H9 (cell line): ENCODE measurements around the gene TINAG. TPM values are rescaled to one million over a fixed set of nuclear protein-coding genes. Genes with fewer than 3 reads are reported as not detected.

Experiments
- DNase-seq: peaks from one replicate; pipeline ENCODE4 v3.0.0-alpha.2; 2017
- H2AFZ ChIP-seq: one replicate; pipeline ENCODE4 v1.6.1; 2013; ENCODE audit warnings: mild to moderate bottlenecking, low read length, control low read depth, moderate library complexity
- H2AK5ac ChIP-seq: 2 replicates; pipeline ENCODE4 v1.6.1; 2013; ENCODE audit warnings: low read length, control low read depth, mixed read lengths; ENCODE audit not compliant: insufficient read length
- H2BK120ac ChIP-seq: one replicate; pipeline ENCODE4 v1.6.1; 2013; ENCODE audit warnings: low read depth, mild to moderate bottlenecking, low read length, control low read depth, inconsistent platforms; ENCODE audit not compliant: poor library complexity, severe bottlenecking
- H2BK12ac ChIP-seq: 2 replicates; pipeline ENCODE4 v1.6.1; 2013; ENCODE audit warnings: low read length, control low read depth, mixed read lengths, low read depth; ENCODE audit not compliant: insufficient read length
- H2BK15ac ChIP-seq: 2 replicates; pipeline ENCODE4 v1.6.1; 2013; ENCODE audit warnings: low read depth, low read length, control low read depth
- H2BK20ac ChIP-seq: one replicate; pipeline ENCODE4 v1.6.1; 2013; ENCODE audit warnings: low read depth, mild to moderate bottlenecking, low read length, control low read depth, inconsistent platforms; ENCODE audit not compliant: poor library complexity, severe bottlenecking
- H2BK5ac ChIP-seq: 2 replicates; pipeline ENCODE4 v1.6.1; 2013; ENCODE audit warnings: low read length, control low read depth, mixed read lengths; ENCODE audit not compliant: insufficient read length
- H3K14ac ChIP-seq: 2 replicates; pipeline ENCODE4 v1.6.1; 2013; ENCODE audit warnings: low read length, control low read depth; ENCODE audit not compliant: insufficient read depth
- H3K18ac ChIP-seq: 2 replicates; pipeline ENCODE4 v1.6.1; 2013; ENCODE audit warnings: low read depth, mild to moderate bottlenecking, mixed read lengths, low read length, control low read depth; ENCODE audit not compliant: insufficient read length
- H3K23ac ChIP-seq: 2 replicates; pipeline ENCODE4 v1.6.1; 2013; ENCODE audit warnings: low read length, control low read depth, mixed read lengths, low read depth; ENCODE audit not compliant: insufficient read length
- H3K23me2 ChIP-seq: 2 replicates; pipeline ENCODE4 v1.6.1; 2013; ENCODE audit warnings: low read depth, mild to moderate bottlenecking, mixed read lengths, low read length, control low read depth; ENCODE audit not compliant: insufficient read length, poor library complexity, severe bottlenecking
- H3K27ac ChIP-seq: 2 replicates; pipeline ENCODE4 v1.5.1; 2013; ENCODE audit warnings: low read length, control low read depth, mixed read lengths, low read depth; ENCODE audit not compliant: insufficient read length
- H3K27me3 ChIP-seq: 2 replicates; pipeline ENCODE4 v1.6.1; 2013; ENCODE audit warnings: low read length, control low read depth, inconsistent platforms; ENCODE audit not compliant: insufficient read depth
- H3K4ac ChIP-seq: 2 replicates; pipeline ENCODE4 v1.6.1; 2013; ENCODE audit warnings: low read depth, mild to moderate bottlenecking, control low read depth, inconsistent platforms, low read length, moderate library complexity
- H3K4me1 ChIP-seq: 2 replicates; pipeline ENCODE4 v1.6.1; 2013; ENCODE audit warnings: low read length, control low read depth, inconsistent platforms; ENCODE audit not compliant: insufficient read depth
- H3K4me2 ChIP-seq: 2 replicates; pipeline ENCODE4 v1.6.1; 2013; ENCODE audit warnings: low read length, control low read depth, mixed read lengths; ENCODE audit not compliant: insufficient read length, insufficient read depth
- H3K56ac ChIP-seq: 2 replicates; pipeline ENCODE4 v1.6.1; 2013; ENCODE audit warnings: low read depth, mild to moderate bottlenecking, mixed read lengths, low read length, control low read depth; ENCODE audit not compliant: insufficient read length
- H3K79me1 ChIP-seq: 2 replicates; pipeline ENCODE4 v1.6.1; 2013; ENCODE audit warnings: low read depth, mild to moderate bottlenecking, moderate library complexity, low read length, control low read depth, inconsistent platforms; ENCODE audit not compliant: insufficient read depth, poor library complexity, severe bottlenecking
- H3K79me2 ChIP-seq: 2 replicates; pipeline ENCODE4 v1.6.1; 2013; ENCODE audit warnings: low read length, control low read depth, inconsistent platforms; ENCODE audit not compliant: insufficient read depth
- H3K9ac ChIP-seq: 2 replicates; pipeline ENCODE4 v1.6.1; 2013; ENCODE audit warnings: low read length, control low read depth, mixed read lengths; ENCODE audit not compliant: insufficient read length; ENCODE audit errors: extremely low read depth
- H3K9me3 ChIP-seq: one replicate; pipeline ENCODE4 v1.6.1; 2013; ENCODE audit warnings: low read depth, low read length, inconsistent platforms; ENCODE audit not compliant: control insufficient read depth
- H3T11ph ChIP-seq: one replicate; pipeline ENCODE4 v1.6.1; 2013; ENCODE audit warnings: mild to moderate bottlenecking, low read length, control low read depth, inconsistent platforms
- H4K20me1 ChIP-seq: one replicate; pipeline ENCODE4 v1.6.1; 2013; ENCODE audit not compliant: control insufficient read depth, insufficient read length, insufficient read depth
- H4K5ac ChIP-seq: 2 replicates; pipeline ENCODE4 v1.6.1; 2013; ENCODE audit warnings: low read depth, mild to moderate bottlenecking, mixed read lengths, low read length, control low read depth; ENCODE audit not compliant: insufficient read length
- H4K8ac ChIP-seq: replicated peaks from 2 replicates; pipeline ENCODE4 v1.6.1; 2013; ENCODE audit warnings: low read length, control low read depth, mixed read lengths, low read depth; ENCODE audit not compliant: insufficient read length
- H4K91ac ChIP-seq: 2 replicates; pipeline ENCODE4 v1.6.1; 2013; ENCODE audit warnings: low read depth, mild to moderate bottlenecking, moderate library complexity, mixed read lengths, low read length, control low read depth; ENCODE audit not compliant: insufficient read length
- H3K27ac Mint-ChIP-seq, 3 experiments: 2 replicates in 2 of 3; 3 replicates in 1 of 3; pipeline ENCODE4 v1.8.0; 2020 to 2021; ENCODE audit warnings: mixed read lengths in 3 of 3, mild to moderate bottlenecking in 1 of 3, moderate library complexity in 1 of 3
- H3K27me3 Mint-ChIP-seq: 2 replicates; pipeline ENCODE4 v1.8.0; 2021; ENCODE audit warnings: low read depth, mild to moderate bottlenecking, moderate library complexity, mixed read lengths
- H3K36me3 Mint-ChIP-seq, 3 experiments: 2 replicates in 2 of 3; 3 replicates in 1 of 3; pipeline ENCODE4 v1.8.0; 2020 to 2021; ENCODE audit warnings: low read depth in 3 of 3, mixed read lengths in 3 of 3; ENCODE audit not compliant: insufficient read depth in 1 of 3
- H3K4me1 Mint-ChIP-seq, 2 experiments: 2 replicates each; pipeline ENCODE4 v1.8.0; 2020; ENCODE audit warnings: mixed read lengths in 2 of 2
- H3K4me3 Mint-ChIP-seq, 2 experiments: 2 replicates in 1 of 2; 3 replicates in 1 of 2; pipeline ENCODE4 v1.8.0; 2020 to 2021; ENCODE audit warnings: mild to moderate bottlenecking in 2 of 2, mixed read lengths in 2 of 2, moderate library complexity in 1 of 2
- H3K9me3 Mint-ChIP-seq, 2 experiments: 2 replicates in 1 of 2; 3 replicates in 1 of 2; pipeline ENCODE4 v1.8.0; 2020; ENCODE audit warnings: mild to moderate bottlenecking in 2 of 2, mixed read lengths in 2 of 2, moderate library complexity in 1 of 2
- WGBS: extraction: QIAGEN DNeasy Blood & Tissue Kit; methylation state at CpG from one replicate; pipeline ENCODE4 v1.1.7; 2013; ENCODE audit warnings: missing lambda C conversion rate, low lambda C conversion rate, mixed read lengths; ENCODE audit not compliant: insufficient read length; ENCODE audit errors: extremely low coverage; 5-methylcytosine and 5-hydroxymethylcytosine counted together
- total RNA-seq: library from RNA; stranded (reverse); gene quantifications from 2 replicates; pipeline ENCODE4 v1.2.1, GENCODE V29; 2021
- TF ChIP-seq, protein P1 (sequence below): fragments of 200-600 bp; sonication (generic); conservative IDR thresholded peaks from 3 replicates; pipeline ENCODE4 v1.8.0; 2021; ENCODE audit warnings: antibody characterized with exemption, mild to moderate bottlenecking

TINAG gene
- total RNA-seq, 1 experiment from 2014 or later: not detected

- Histone ChIP-seq H2BK20ac (no peak overlapping the region), H3K18ac (no peak overlapping the region), H4K91ac (no peak overlapping the region), H3K4me1 (no peaks in the 10 kb centered on the region), H2AK5ac (no peak overlapping the region), H2BK12ac (no peak overlapping the region), H3K23ac (no peak overlapping the region), H3K23me2 (no peaks in the 10 kb centered on the region), H3K27ac (no peak overlapping the region), H3K79me1 (no peaks in the 10 kb centered on the region), H4K20me1 (no peaks in the 10 kb centered on the region), H2BK5ac (no peak overlapping the region), H3K27me3 (no peaks in the 10 kb centered on the region), H2BK120ac (no peak overlapping the region), H2AFZ (no peak overlapping the region), H3K4ac (no peak overlapping the region), H3K56ac (no peak overlapping the region), H3K4me2 (no peak overlapping the region), H3K9me3 (no peaks in the 10 kb centered on the region), H3K9ac (no peak overlapping the region), H3K79me2 (no peaks in the 10 kb centered on the region), H2BK15ac (no peak overlapping the region), H4K5ac (no peak overlapping the region), H3T11ph (no peak overlapping the region), H3K14ac (no peak overlapping the region), H4K8ac (no peak overlapping the region)
- Mint-ChIP-seq H3K36me3 (peaks cover 0 to 19% (median 4%) of the 10 kb centered on the region in 3 experiments; a peak in 5 of 7 replicates), H3K27ac (no peak overlapping the region), H3K4me3 (no peak overlapping the region), H3K4me1 (peaks cover 2 to 6% of the 10 kb centered on the region in 2 experiments; a peak in 1 of 4 replicates), H3K27me3 (no peaks in the 10 kb centered on the region), H3K9me3 (peaks cover 8 to 13% of the 10 kb centered on the region in 2 experiments)
- TF ChIP-seq, protein P1, sequence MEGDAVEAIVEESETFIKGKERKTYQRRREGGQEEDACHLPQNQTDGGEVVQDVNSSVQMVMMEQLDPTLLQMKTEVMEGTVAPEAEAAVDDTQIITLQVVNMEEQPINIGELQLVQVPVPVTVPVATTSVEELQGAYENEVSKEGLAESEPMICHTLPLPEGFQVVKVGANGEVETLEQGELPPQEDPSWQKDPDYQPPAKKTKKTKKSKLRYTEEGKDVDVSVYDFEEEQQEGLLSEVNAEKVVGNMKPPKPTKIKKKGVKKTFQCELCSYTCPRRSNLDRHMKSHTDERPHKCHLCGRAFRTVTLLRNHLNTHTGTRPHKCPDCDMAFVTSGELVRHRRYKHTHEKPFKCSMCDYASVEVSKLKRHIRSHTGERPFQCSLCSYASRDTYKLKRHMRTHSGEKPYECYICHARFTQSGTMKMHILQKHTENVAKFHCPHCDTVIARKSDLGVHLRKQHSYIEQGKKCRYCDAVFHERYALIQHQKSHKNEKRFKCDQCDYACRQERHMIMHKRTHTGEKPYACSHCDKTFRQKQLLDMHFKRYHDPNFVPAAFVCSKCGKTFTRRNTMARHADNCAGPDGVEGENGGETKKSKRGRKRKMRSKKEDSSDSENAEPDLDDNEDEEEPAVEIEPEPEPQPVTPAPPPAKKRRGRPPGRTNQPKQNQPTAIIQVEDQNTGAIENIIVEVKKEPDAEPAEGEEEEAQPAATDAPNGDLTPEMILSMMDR: no peak
- no peak for DNase-seq
- WGBS: no CpG with 5 or more reads among the region's 5 CpGs
Measured at GRCh38 chr6:54391577-54391976, 83.3 kb downstream of the TINAG start.
